T-helper 2 cell treated with Interferon-gamma antibody and Interleukin-4, amounts not matched to agents 5 μg/mL and 100 μg/mL, for 36 hours (primary cell): ENCODE data around the gene AGTRAP.

ENCODE experiments used
- DNase-seq: peaks from one replicate; pipeline ENCODE4 v3.0.0; 2021; ENCODE audit warnings: low spot score
- H3K27ac Mint-ChIP-seq: one replicate; pipeline ENCODE4 v1.8.0; 2021; ENCODE audit warnings: mild to moderate bottlenecking, mixed read lengths
- H3K27me3 Mint-ChIP-seq: one replicate; pipeline ENCODE4 v1.8.0; 2021; ENCODE audit warnings: low read depth, mixed read lengths
- H3K36me3 Mint-ChIP-seq: one replicate; pipeline ENCODE4 v1.8.0; 2021; ENCODE audit warnings: low read depth, mixed read lengths
- H3K4me1 Mint-ChIP-seq: one replicate; pipeline ENCODE4 v1.8.0; 2021; ENCODE audit warnings: low read depth, mixed read lengths
- H3K4me3 Mint-ChIP-seq: one replicate; pipeline ENCODE4 v1.8.0; 2022; ENCODE audit warnings: mild to moderate bottlenecking, moderate library complexity, mixed read lengths
- H3K9me3 Mint-ChIP-seq: one replicate; pipeline ENCODE4 v1.8.0; 2021; ENCODE audit warnings: mixed read lengths

Gene AGTRAP

GRCh38 chr1:11792106-11792505, 56.2 kb downstream of the AGTRAP start:
- no peak overlapping the region for H3K27ac Mint-ChIP-seq
- DNase-seq, result no peak
- H3K27me3 Mint-ChIP-seq, result no peaks in the 10 kb centered on the region
- H3K4me1 Mint-ChIP-seq, result no peaks in the 10 kb centered on the region
- H3K4me3 Mint-ChIP-seq, result no peak overlapping the region
- peaks cover 33% of the 10 kb centered on the region for H3K36me3 Mint-ChIP-seq
- H3K9me3 Mint-ChIP-seq, result no peaks in the 10 kb centered on the region

- H3K27ac Mint-ChIP-seq, result no peak overlapping the region
- H3K4me1 Mint-ChIP-seq, result no peaks in the 10 kb centered on the region
- H3K4me3 Mint-ChIP-seq, result no peak overlapping the region
- peaks cover 33% of the 10 kb centered on the region for H3K36me3 Mint-ChIP-seq
- H3K27me3 Mint-ChIP-seq, result no peaks in the 10 kb centered on the region
- DNase-seq, result no peak
- no peaks in the 10 kb centered on the region for H3K9me3 Mint-ChIP-seq
These were observed 57.9 kb downstream of the AGTRAP start for GRCh38 chr1:11793819-11794218.

DNA sequence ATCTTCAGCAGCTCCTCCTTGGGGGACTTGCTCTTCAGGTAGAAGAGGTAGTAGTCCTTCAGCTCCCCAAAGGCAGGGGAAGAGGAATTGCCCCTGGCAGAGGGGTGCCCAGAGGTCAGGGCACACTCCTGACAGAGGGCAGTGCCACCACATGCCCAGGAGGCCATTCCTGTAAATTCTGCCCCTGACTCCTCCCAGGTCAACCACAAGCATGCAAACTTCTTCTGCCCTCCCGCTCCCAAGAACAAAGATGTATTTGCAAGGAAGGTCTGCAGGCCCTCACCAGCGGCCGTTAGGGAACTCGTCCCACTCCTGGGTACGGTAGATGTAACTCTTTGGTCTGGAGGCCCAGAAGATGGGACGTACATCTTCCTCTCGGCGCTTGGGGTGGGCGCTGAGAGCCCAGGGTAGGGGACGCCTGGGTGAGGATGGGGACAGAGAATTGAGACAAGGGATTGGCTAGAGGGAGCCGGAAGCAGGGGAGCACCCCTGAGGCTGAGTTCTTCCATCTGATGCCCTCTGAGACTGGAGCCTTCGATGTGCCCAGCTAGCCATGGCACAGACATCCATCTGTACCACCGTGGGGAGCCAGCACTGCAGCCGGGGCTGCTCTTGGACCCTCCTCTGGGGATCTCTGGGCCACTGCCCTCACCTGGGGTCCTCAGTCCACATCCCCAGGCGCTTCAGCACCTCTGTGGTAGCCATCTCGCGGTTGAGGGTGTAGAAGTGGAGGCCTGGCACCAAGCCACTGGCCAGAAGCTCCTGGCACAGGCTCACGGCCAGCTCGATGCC, 58.7 kb downstream of the AGTRAP start:
- H3K4me1 Mint-ChIP-seq, result no peaks in the 10 kb centered on the region
- peaks cover 35% of the 10 kb centered on the region for H3K36me3 Mint-ChIP-seq
- H3K4me3 Mint-ChIP-seq, result no peak overlapping the region
- no peak for DNase-seq
- no peaks in the 10 kb centered on the region for H3K9me3 Mint-ChIP-seq
- no peak overlapping the region for H3K27ac Mint-ChIP-seq
- H3K27me3 Mint-ChIP-seq, result no peaks in the 10 kb centered on the region

- Mint-ChIP-seq H3K4me1 (no peaks in the 10 kb centered on the region), H3K9me3 (no peaks in the 10 kb centered on the region), H3K27me3 (no peaks in the 10 kb centered on the region), H3K27ac (no peak overlapping the region), H3K36me3 (peaks cover 32% of the 10 kb centered on the region), H3K4me3 (no peak overlapping the region)
- DNase-seq, result no peak
These were observed 59.4 kb downstream of the AGTRAP start for GRCh38 chr1:11795238-11795890.

- no peak overlapping the region for H3K4me3 Mint-ChIP-seq
- DNase-seq, result no peak
- H3K27ac Mint-ChIP-seq, result no peak overlapping the region
- no peaks in the 10 kb centered on the region for H3K27me3 Mint-ChIP-seq
- H3K36me3 Mint-ChIP-seq, result peaks cover 34% of the 10 kb centered on the region
- H3K4me1 Mint-ChIP-seq, result peaks cover 1% of the 10 kb centered on the region
- H3K9me3 Mint-ChIP-seq, result no peaks in the 10 kb centered on the region
These were observed 60.3 kb downstream of the AGTRAP start for GRCh38 chr1:11796036-11796828.

GRCh38 chr1:11797525-11798216, 61.7 kb downstream of the AGTRAP start:
- Mint-ChIP-seq H3K27ac (no peak overlapping the region), H3K4me3 (no peak overlapping the region), H3K27me3 (no peaks in the 10 kb centered on the region), H3K9me3 (no peaks in the 10 kb centered on the region), H3K4me1 (peaks cover 7% of the 10 kb centered on the region), H3K36me3 (peaks cover 31% of the 10 kb centered on the region)
- DNase-seq, result no peak

DNA sequence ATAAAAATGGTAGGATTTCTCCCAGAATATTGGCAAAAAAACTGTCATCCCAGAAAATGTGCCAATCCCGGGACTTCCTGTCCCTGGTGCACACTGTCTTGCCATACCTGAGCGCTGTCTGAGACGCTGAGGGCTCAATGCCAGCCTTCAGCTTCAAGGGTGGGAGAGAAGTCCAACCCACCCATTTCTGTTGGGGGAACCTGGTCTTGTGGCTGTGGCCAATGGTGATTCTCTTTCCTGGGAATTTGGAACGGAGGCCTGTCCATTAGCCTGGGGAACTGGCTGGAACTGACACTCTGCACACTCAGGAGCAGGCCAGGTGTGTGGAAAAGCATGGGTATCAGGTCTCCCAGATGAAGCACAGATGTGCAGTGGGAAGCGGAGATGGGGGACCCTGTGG, 63.2 kb downstream of the AGTRAP start:
- no peaks in the 10 kb centered on the region for H3K27me3 Mint-ChIP-seq
- H3K4me3 Mint-ChIP-seq, result no peak overlapping the region
- no peak overlapping the region for H3K27ac Mint-ChIP-seq
- peaks cover 16% of the 10 kb centered on the region for H3K4me1 Mint-ChIP-seq
- no peaks in the 10 kb centered on the region for H3K9me3 Mint-ChIP-seq
- peaks cover 31% of the 10 kb centered on the region for H3K36me3 Mint-ChIP-seq
- DNase-seq, result no peak

- H3K4me1 Mint-ChIP-seq, result peaks cover 24% of the 10 kb centered on the region
These were observed 64.0 kb downstream of the AGTRAP start for GRCh38 chr1:11799896-11800295.

DNA sequence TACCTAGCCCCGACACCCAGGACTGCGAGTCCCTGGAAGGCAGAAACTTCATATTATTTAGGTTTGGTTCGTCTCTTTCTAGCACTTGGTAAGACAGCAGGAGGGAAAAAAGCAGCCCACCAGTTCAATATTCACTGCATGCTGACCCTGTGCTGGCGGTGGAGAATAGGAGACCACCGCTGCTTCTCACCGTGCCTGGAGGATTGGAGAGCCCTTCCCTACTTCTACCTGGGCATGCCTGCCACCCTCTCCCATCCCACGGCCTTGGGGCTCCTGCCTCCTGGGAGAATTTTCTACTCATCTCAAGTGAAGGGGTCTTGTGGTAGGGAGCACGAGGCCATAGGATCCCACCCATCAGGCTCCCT, 64.4 kb downstream of the AGTRAP start:
- Mint-ChIP-seq H3K27ac (no peak overlapping the region), H3K36me3 (peaks cover 23% of the 10 kb centered on the region), H3K4me1 (peaks cover 24% of the 10 kb centered on the region), H3K27me3 (no peaks in the 10 kb centered on the region), H3K9me3 (no peaks in the 10 kb centered on the region), H3K4me3 (no peak overlapping the region)
- DNase-seq, result no peak

More at GRCh38 chr1:11799896-11800295, 64.0 kb downstream of the AGTRAP start:
- Mint-ChIP-seq H3K9me3 (no peaks in the 10 kb centered on the region), H3K4me3 (no peak overlapping the region), H3K27me3 (no peaks in the 10 kb centered on the region), H3K36me3 (peaks cover 26% of the 10 kb centered on the region), H3K27ac (no peak overlapping the region)
- DNase-seq, result no peak
